Esophagus squamous epithelium (tissue), 4 donors: Measurements from ENCODE around the gene ANKRD13C.

Source experiments
- POLR2A ChIP-seq, 4 donors: fragments of 450-650 bp; IDR thresholded peaks; one replicate each; pipeline ENCODE4 v1.6.1; 2017; ENCODE audit warnings: antibody characterized with exemption in 4 of 4, mild to moderate bottlenecking in 4 of 4, moderate library complexity in 3 of 4
- TF ChIP-seq, protein P1 (sequence below), 6 experiments: fragments of 450-650 bp in 4 of 6; fragments of 200-600 bp in 2 of 6; sonication (generic) in 2 of 6; IDR thresholded peaks; one replicate each; pipeline ENCODE4 v1.5.1; 2016 to 2019; ENCODE audit warnings: antibody characterized with exemption in 6 of 6, mild to moderate bottlenecking in 4 of 6, moderate library complexity in 4 of 6

DNA sequence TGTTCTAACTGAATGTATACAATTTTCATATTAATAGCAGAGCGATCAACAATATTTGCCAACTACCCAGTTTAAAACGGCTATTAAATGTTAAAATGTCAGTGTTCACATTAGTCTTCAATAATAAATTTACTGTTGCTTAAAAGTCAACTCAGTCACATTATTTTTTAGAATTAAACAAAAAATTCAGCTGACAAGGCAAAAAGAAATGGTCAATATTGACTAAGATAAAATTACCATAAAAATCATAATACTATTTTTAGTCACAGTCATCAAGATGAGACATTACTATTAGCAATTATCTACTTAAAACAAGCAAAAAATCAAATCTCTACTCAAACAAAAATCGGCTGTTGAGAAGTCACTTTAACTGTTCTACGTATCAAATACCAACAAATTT, 1.5 kb downstream of the ANKRD13C start:
- TF ChIP-seq POLR2A (IDR thresholded peaks at IDR 0.05) = no peak
- TF ChIP-seq, protein P1, sequence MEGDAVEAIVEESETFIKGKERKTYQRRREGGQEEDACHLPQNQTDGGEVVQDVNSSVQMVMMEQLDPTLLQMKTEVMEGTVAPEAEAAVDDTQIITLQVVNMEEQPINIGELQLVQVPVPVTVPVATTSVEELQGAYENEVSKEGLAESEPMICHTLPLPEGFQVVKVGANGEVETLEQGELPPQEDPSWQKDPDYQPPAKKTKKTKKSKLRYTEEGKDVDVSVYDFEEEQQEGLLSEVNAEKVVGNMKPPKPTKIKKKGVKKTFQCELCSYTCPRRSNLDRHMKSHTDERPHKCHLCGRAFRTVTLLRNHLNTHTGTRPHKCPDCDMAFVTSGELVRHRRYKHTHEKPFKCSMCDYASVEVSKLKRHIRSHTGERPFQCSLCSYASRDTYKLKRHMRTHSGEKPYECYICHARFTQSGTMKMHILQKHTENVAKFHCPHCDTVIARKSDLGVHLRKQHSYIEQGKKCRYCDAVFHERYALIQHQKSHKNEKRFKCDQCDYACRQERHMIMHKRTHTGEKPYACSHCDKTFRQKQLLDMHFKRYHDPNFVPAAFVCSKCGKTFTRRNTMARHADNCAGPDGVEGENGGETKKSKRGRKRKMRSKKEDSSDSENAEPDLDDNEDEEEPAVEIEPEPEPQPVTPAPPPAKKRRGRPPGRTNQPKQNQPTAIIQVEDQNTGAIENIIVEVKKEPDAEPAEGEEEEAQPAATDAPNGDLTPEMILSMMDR (IDR thresholded peaks at IDR 0.05) = no peak
